DMS 273 (cell line): Measurements from ENCODE around the gene OR3A3.

Experiments used
- DNase-seq: peaks from one replicate; lab custom pipeline; 2025; ENCODE audit not compliant: unreplicated experiment; lab: John Stamatoyannopoulos, UW

Gene OR3A3

DNA sequence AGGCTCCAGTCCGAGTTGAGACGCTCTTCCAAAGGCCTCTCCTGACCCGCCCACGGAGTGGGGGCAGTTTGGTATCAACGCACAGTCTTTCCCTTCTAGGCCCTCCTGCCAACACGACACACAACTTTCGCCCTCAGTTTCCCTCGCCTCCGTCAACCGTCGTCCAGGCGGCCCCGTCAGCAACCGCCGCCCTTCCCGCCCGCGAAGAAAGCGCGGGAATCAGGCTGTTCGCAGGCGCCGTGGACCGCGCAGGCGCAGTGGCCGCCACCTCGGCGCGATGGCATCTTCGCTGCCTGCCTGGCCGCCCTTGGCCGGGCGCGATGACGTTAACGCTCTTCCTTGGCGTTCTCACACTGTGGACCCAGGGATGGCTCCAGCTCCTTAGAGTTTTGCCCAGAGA, 60.4 kb downstream of the OR3A3 start, which contains the start of gene SPATA22:
Gene SPATA22, minus strand, starts transcription at position 221 of the 400 bp plus-strand sequence. CDS start 2,494 bp downstream, outside the sequence.
- no peak for DNase-seq

GRCh38 chr17:3472137-3472536, 61.0 kb downstream of the OR3A3 start:
- DNase-seq, result no peak
